ENCODE data around the gene NUDT19. TPM values are rescaled to one million over a fixed set of nuclear protein-coding genes. Genes with fewer than 3 reads are reported as not detected.
"Not testable (repeated sequence)": the region's sequence is repeated elsewhere in the genome, so short reads cannot be mapped to it uniquely, and the experiment has no call there.

Gene NUDT19
- total RNA-seq, 1 donor from 2014 or later, result 11.3 TPM

DNA sequence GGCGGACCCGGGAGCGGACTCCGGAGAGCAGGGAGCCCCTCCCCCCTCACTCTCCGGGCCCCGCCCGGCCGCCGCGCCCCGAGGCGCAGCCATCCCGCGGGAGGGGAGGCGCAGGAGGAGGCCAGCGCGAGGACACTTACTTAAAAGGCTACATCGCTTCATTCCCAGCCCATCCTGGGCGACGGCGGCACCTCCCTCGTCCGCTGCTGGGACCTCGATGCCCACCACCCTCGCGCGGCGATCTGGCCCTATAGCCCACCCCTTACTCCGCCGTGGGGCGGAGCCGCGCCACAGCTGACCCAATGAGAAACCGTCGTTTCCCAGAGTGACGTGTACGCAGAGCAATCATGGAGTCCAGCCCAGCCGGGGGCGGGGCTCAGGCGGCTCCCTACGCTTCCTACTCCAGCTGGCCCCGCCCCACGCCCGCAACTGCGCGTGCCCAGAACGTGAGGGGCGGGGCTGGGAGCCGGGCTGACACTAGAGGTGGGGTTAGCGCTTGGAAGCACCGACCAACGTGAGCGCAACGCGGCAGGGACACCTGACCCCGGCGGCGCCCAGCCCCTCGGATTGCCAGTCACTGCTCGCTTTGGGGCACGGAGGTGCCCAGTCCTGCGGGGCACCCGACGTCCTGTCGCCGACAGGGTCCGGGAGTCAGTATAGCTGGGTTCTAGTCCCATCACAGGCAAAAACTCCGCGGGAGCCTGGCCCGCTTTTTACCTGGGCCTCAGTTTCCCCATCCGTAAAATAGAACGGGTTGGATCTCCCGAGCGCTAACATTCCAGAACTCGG lies 16.5 kb upstream of the NUDT19 start, which contains the start of gene ANKRD27:
ANKRD27 (minus strand) TSS at position 250 of the 789 bp plus-strand sequence. CDS start 16,165 bp downstream, outside the sequence.
- DNase-seq (ENCODE audit: low spot score), result peak; percentile 99

DNA sequence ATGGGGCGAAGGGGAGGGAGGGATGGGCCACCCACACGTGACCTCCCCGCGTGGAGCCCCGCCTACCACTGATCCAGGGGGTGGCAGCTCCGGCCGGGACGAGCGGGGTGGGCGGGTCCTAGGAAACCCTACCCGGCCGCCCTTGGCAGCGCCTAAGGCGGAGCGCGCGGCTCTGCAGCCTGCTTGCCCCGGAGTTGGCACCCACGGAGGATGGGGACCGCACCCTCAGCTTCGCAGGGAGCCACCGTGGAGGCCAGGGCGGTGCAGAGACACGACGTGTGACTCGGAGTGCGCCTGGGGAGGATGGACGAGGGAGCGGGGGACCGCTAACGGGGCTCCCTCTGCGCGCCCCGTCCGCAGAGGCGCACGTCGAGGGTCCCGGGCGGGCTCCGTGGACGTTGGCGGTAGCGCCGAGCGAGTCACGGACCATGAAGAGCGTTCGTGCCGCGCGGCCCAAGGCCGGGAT lies 15.9 kb upstream of the NUDT19 start, which contains the start of gene RGS9BP:
RGS9BP (plus strand) TSS at position 129 of the 466 bp plus-strand sequence. CDS start 416 bp downstream, outside the sequence.
- peak; percentile 92 for DNase-seq (ENCODE audit: low spot score)

DNA sequence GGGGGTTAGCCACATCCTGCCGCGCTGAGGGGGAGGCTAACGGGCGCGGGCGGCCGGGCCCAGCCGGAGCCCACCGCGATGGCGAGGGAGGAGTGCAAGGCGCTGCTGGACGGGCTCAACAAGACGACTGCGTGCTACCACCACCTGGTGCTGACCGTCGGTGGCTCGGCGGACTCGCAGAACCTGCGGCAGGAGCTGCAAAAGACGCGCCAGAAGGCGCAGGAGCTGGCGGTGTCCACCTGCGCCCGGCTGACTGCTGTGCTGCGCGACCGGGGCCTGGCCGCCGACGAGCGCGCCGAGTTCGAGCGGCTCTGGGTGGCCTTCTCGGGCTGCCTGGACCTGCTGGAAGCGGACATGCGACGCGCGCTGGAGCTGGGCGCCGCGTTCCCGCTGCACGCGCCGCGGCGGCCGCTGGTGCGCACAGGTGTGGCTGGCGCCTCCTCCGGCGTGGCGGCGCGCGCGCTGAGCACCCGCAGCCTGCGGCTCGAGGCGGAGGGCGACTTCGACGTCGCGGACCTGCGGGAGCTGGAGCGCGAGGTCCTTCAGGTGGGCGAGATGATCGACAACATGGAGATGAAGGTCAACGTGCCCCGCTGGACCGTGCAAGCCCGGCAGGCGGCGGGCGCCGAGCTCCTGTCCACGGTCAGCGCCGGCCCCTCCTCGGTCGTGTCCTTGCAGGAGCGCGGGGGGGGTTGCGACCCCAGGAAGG lies 15.3 kb upstream of the NUDT19 start:
- no peak for DNase-seq (ENCODE audit: low spot score)

DNA sequence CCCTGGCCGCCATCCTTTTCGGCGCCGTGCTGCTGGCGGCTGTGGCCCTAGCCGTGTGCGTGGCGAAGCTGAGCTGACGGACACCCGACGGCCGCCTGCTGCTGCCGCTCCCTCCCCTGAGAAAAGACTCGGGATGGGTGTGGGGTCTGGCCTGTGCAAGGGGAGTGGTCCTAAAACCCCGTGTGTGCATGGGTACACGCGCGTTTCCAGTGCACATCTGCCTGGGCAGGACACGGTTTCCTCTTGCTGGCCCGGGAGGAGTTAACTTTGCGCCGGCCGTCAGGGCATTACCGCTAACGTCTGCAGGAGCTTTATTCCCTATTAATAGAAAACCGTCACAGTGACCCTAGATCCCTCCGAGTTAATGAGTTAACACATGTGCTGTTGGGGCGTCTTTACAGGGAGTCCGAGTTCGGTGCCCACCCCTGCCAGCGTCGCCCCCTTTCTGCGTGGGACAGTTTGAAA lies 14.7 kb upstream of the NUDT19 start:
- DNase-seq (ENCODE audit: low spot score), result no peak

DNA sequence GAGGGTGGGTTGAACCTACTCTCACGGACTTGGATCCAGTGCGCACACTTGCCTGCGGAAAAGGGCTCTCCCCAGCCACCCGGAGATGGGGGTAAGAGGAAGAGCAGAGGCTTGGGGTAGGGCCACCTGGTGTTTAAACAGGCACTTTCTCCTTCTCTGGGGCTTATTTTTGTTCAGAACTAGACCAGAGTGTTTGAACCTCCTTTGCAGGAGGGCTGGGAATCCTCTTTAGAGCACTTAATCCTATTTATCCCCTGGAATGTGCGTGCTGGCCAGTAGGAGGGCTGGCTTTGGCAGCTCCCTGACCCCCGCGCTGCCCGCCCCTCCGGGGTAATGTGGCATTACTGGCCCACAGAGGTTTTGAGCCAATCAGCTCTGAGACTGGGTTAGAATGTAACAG lies 14.0 kb upstream of the NUDT19 start:
- no peak for DNase-seq (ENCODE audit: low spot score)

DNA sequence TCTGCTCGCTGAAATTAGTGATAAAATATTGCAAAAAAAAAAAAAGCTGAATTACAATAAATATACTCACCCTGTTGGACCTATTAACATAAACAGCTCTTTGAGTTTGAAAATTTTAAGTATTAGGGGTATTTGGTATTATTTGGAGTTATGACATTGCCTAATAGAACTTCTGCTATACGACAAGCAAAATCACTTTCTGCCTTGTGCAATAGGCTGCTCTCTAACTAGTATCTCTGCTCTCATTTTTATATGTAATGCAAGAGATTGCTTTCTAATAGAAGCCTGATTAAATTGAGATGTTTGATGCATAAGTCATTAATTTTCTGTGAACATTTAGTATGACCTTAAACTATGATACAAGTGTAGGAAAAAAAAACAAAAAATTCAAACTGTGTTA lies 10.6 kb upstream of the NUDT19 start:
- no peak for DNase-seq (ENCODE audit: low spot score)

DNA sequence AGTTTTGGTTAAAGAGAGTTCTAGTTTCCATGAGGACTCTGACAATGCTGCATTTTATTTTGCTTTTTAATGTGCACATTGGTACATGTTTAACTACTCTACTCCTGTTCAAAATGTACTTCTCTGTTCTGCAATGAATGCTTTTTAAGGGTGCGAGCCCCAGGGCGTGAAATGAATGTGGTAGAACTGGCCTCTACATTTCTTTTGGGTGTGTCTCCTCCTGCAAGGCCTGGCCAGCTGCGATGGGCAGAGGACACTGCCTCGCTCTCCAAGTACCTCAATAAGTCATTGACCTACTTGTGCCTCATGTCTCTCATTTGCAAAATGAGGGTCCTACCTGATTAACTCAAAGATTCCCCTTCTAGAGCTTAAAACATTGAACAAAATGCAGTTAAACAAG lies 9.3 kb upstream of the NUDT19 start:
- DNase-seq (ENCODE audit: low spot score), result no peak

DNA sequence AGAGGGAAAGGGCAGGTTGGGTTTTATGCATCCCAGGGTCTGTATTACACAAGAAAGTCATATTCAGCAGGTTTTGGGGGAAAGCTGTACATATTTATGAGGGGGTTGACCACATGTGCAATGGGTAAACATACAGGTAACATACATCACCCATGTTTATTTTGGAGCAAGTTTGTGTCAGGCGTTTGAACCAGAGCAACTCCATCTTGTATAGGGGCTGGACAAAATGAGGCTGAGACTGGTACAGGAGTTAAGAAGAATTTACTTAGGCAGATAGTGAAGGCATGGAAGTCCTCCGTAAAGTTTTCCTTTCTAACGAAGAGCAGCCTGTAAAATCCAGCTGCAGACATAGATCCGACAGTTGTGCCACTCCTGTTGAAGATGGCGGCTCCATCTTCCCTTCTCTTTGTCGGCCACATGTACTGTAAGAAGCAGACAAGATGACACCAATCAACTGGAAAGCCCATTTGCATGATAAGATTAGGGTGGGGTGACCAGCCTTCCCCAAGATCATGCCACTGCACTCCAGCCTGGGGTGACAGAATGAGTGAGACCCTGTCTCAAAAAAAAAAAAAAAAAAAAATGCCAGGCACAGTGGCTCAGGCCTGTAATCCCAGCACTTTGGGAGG lies 4.7 kb upstream of the NUDT19 start:
- DNase-seq (ENCODE audit: low spot score), result no peak

DNA sequence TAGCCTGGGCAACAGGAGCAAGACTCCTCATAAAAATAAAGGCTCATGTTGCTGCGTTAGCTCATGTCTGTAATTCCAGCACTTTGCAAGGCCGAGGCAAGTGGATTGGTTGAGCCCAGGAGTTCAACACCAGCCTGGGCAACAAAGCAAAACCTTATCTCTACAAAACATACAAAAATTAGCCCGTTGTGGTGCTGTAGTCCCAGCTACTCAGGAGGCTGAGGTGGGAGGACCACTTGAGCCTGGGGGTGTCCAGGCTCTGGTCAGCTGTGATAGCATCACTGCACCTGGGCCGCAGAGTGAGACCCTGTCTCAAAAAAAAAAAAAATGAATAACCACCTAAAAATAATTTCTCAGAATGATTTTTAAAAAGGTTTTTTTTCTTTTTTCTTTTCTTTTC lies 3.9 kb upstream of the NUDT19 start:
- DNase-seq (ENCODE audit: low spot score), result no peak

DNA sequence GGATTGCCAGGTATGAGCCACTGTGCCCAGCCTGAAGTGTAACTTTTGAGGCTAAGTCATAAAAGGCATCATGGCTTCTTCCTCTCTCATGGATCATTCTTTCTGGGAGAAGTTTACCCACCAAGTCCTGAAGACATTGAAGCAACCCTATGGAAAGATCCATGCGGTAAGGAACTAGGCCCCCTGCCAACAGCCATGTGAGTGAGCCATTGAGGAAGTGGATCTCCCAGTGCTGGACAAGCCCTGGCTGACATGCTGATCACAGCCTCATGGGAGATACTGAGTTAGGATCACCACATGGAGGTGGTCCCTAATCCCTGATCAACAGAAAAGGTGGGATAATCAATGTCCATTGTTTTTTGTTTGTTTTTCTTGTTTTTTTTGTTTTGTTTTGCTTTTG lies 3.3 kb upstream of the NUDT19 start:
- DNase-seq (ENCODE audit: low spot score), result no peak

DNA sequence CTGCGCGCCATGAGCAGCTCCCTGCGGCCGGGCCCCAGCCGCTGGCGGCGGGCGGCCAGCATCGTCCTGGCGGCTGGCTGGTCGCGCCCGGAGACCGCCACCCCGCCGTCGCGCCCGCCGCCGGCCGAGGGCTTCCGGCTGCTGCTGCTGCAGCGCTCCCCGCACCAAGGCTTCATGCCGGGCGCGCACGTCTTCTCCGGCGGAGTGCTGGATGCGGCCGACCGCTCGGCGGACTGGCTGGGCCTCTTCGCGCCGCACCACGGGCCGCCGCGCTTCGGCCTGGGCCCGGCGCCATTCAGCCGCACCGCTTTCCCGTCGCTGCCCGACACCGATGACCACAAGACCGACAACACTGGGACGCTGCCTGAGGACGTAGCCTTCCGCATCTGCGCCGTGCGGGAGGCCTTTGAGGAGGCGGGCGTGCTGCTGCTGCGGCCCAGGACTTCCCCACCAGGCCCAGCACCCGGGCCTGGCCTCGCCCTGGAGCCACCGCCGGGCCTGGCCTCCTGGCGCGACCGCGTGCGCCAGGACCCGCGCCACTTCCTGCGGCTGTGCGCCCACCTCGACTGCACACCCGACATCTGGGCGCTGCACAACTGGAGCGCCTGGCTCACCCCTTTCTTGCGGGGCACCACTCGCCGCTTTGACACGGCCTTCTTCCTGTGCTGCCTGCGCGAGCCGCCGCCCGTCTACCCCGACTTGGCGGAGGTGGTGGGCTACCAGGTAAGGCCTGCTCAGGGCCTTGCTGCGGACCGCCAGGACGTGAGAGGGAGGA lies 518 bp downstream of the NUDT19 start:
- peak; percentile 90 for DNase-seq (ENCODE audit: low spot score)

DNA sequence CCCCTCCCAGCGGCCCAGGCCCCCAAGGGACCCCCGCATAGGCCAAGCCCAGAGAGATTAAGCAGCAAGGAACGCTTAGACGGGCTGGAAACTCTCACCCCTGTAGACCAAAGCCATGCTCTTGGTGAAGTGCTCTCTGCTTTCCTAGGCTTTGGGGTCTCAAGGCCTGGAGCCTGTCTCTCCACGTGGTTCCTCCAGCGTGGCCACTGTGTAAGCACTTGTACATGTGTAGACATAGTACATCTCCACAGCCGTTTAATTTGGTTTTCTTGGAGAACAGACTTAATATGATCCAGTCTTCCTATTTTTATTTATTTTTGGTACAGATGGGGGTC lies 1.1 kb downstream of the NUDT19 start:
- no peak for DNase-seq (ENCODE audit: low spot score)

DNA sequence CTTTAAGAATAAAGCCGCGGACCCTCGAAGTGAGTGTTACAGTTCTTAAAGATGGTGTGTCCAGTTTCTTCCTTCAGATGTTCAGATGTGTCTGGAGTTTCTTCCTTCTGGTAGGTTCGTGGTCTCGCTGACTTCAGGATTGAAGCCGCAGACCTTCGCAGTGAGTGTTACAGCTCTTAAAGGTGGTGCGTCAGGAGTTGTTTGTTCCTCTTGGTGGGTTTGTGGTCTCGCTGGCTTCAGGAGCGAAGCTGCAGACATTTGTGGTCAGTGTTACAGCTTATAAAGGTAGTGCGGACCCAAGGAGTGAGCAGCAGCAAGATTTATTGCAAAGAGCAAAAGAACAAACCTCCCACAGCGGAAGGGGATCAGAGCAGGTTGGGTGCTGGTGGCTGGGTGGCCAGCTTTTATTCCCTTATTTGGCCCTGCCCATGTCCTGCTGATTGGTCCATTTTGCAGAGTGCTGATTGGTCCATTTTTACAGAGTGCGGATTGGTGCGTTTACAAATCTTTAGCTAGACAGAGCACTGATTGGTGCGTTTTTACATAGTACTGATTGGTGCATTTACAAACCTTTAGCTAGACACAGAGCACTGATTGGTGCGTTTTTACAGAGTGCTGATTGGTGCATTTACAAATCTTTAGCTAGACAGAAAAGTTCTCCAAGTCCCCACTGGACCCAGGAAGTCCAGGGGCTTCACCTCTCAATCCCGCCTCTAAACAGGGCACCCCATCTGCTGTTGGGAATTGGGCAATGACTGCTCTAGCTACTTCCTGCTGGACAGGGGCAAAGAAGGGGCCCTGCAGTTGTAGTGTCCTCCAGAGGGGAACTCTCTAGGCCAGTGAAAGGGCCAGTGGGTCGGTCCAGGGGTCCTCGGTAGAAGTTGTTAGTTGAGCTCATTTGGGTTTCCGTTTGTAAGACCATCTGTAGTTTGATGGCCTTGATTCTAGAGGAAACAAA lies 1.8 kb downstream of the NUDT19 start:
- DNase-seq (ENCODE audit: low spot score), result not testable (repeated sequence)

DNA sequence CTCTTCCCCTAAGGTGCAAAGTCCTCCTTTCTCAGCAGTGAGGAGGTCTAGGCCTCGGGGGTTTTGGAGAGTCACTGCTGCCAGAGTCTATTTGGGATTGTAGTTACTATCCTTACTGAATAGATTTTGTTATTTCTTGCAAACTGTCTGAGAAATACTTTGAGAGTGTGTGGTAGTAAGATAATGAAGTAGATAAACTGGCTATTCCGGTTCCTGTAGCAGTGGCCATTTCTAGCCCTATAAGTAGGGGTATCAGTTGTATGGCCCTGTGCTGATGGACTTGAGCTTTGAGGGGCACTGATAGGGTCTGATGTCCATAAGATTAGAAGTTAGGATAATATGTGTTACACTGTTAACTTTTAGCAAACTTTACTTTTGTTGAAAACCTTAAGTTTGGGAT lies 2.7 kb downstream of the NUDT19 start:
- not testable (repeated sequence) for DNase-seq (ENCODE audit: low spot score)

DNA sequence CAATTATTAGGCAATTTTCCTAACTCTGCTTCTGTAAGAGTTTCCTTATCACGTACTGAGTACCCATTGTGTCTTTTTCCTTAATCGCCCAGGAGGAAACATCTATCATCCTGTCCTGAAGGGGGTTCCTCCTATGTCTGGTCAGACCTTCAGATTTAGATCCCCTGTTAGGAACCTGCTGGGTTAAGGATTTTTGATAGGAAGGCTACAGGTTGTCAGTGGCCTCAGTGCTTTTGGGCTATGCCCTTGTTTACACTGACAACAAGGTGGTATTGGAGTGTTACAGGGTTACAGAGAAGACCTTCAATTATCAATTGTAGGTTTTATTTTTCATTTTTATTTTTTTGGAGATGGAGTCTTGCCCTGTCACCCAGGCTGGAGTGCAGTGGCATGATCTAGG lies 3.2 kb downstream of the NUDT19 start:
- DNase-seq (ENCODE audit: low spot score), result not testable (repeated sequence)

DNA sequence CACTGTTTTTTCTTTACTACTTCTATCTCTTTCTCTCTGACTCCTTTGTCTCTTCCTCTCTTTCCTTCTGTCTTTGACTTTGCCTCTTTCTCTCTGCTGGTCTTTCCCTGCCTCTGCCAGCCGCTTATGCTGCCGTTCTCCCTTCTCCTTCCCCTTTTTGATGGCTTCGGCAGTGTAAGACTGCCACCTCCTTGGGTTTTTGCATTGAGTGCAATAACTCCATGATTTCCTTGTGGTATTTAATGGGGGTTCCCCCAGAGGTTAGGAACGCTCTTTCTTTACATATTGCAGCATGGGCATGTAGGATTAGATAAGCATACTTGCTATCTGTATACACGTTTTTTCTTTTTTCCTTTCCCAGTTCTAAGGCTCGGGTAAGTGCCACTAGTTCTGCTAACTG lies 3.9 kb downstream of the NUDT19 start:
- DNase-seq (ENCODE audit: low spot score), result not testable (repeated sequence)

DNA sequence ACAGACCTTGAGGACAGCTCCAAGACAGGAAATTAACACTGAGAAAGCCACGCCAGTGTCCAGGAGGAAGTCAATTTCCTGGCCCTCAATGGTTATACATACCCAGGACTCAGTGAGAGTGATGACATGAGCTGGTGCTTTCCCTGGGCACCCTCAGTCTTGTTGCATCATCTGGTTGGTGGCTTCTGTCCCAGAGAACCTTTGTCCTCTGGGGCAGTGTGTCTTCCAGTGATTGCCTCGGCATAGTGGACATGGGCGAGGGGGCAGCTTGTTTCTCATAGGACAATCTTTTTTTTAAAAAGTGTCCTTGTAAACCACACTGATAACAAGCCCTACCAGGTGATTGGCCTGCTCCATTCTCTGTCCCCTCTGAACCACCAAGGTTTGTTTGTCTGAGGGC lies 5.2 kb downstream of the NUDT19 start:
- DNase-seq (ENCODE audit: low spot score), result not testable (repeated sequence)

DNA sequence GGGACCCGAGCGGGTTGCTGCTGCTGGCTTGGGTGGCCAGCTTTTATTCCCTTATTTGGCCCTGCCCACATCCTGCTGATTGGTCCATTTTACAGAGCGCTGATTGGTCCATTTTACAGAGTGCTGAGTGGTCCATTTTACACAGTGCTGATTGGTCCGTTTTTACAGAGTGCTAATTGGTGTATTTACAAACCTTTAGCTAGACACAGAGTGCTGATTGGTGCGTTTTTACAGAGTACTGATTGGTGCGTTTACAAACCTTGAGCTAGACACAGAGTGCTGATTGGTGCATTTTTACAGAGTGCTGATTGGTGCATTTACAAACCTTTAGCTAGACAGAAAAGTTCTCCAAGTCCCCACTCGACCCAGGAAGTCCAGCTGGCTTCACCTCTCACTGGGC lies 8.5 kb downstream of the NUDT19 start:
- not testable (repeated sequence) for DNase-seq (ENCODE audit: low spot score)

DNA sequence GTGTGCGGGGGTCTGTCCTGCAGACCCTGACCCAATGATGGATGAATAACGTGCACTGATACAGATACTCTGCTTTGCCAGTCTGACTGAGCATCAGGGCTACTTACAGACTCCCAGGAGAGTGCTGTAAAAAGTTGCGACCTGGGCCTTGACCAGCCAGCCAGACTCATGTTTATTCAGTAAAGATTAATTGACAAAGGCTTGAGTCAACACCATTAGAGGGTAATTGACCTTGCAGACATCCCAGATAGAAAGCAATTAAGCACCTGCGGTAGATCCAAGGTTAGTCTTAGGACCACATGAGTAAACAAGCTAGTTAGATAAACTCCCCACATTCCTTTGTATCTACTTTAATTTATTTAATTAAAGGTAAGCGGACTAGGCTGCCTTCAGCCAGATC lies 10.4 kb downstream of the NUDT19 start:
- DNase-seq (ENCODE audit: low spot score), result no peak

DNA sequence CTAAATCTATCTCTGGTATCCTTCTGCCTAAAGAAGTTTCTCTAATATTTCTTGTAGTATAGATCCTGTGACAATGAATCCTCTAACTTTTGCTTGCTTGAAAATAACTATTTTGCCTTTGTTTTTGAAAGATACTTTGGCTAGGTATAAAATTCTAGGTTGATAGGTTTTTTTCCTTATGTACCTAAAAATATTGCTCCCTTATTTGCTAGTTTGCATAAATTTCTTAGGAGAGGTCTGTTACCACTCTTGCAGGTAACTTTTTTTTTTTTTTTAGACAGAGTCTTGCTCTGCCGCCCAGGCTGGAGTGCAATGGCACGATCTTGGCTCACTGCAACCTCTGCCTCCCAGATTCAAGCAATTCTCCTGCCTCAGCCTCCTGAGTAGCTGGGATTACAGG lies 12.4 kb downstream of the NUDT19 start:
- not testable (repeated sequence) for DNase-seq (ENCODE audit: low spot score)

Data from mesenteric fat pad (tissue), 1 donor.